DMS53 (cell line): ENCODE results near the gene AP1S2.

ENCODE experiments used
- DNase-seq: peaks from one replicate; lab custom pipeline; 2025; lab: John Stamatoyannopoulos, UW

Gene AP1S2

DNA sequence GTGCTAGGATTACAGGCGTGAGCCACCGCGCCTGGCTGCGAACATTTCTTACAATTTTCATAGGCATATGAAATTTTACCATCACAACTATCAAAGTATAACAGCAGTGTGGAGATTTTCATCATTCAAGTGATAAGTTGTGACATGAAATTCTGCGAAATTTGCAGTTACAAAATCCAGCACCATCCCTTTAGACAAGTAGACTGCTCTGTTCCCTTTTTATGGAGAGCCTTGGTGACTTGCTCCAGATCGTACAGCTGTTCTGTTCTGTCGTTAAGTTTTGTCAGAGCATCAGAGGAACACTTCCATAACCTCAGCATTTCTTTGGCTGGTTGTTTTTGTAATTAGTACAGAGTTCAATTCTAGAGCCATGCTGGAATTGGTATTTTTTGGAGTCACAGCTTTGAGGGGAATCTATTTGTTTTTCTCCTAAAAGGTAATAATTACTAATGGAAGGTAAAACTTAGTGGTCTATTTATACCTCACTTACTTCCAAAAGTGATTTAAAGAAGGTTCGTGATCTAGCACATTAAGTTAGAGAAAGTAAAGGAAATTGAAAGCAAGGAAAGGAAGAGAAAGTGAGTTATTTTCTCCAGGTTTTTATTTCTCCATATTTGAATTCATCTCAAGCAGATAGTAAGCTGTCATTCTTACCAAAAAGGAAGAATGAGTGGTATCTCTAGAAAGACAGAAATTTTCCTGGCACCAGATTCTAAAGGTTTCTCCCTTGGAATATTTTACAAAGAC is 42.2 kb downstream of the AP1S2 start:
- no peak for DNase-seq

DNA sequence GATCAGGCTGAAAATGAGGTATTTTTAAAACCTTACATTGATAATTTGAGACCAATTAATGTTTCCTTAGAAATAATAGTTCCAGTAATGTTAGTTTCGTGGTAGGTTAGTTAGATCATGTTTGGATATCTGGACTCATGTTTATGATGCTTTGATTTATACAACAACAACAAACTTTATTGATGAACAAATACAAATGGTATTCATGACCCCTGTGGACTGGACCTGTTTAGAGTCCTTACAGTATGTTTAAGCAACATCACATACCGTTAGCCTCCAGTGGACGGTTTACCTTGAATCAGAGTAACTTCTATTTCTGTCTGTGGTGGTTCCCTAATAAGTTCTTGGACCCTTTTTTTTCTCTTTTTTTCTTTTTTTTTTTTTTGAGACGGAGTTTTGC is 46.4 kb downstream of the AP1S2 start:
- no peak for DNase-seq

DNA sequence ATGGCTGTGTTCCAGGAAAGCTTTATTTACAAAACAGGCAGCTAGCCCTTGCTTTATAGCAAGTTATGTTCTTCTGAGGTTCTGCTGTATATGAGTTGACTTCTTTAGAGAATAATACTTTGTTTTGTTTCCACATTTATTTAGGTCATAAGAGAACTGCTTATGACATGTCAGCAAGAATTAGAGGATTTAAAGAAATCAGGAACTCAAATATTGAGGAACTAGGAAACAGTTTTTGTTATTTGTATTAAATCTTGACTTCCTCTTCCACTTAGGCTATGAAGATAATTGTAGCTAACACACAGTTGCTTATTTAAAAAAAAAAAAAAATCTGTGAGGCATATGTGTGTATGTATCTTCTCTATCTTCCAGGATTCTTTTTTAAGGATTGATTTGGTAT is 50.0 kb downstream of the AP1S2 start:
- DNase-seq: no peak

DNA sequence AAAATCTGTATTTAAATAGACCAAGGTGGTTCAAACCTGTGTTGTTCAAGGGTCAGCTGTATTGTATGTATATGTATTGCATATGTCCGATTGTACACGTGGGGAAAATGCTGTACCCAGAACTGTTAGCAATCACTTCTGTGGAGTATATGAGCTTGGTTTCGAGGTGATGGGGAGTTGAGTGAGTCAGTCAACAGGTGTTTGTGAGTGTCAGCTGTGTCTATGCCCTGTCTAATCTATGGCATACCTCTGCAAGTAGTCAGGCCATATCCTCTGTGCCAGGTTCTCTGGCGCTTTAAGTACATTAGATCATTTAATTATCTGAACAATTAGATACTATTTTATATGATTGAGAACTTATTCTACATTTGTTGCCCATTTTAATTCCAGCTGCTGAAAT is 56.9 kb downstream of the AP1S2 start:
- DNase-seq: no peak

DNA sequence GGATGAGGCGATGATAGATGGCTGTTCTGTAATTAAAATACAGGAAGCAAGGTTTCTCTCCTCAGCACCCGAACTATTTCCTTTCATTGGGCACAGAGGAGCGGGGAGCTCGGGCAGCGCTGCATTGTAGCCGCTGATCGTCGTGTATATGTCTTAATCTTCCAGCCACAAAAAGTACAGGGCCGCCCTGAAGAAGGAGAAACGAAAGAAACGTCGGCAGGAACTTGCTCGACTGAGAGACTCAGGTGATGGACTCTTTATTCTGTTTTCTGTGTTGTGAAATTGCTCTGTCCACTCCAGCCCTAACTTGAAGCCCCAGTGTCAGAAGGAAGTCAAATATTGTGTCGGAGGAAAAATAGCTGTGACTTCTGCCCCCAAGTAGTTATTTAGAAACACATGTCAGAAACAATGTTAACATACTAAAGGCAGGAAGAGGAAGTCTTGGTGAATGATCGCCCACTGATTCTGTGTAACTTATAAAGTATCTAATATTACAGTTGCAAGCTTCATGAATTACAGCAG is 63.8 kb downstream of the AP1S2 start:
- peak; percentile 38 for DNase-seq

DNA sequence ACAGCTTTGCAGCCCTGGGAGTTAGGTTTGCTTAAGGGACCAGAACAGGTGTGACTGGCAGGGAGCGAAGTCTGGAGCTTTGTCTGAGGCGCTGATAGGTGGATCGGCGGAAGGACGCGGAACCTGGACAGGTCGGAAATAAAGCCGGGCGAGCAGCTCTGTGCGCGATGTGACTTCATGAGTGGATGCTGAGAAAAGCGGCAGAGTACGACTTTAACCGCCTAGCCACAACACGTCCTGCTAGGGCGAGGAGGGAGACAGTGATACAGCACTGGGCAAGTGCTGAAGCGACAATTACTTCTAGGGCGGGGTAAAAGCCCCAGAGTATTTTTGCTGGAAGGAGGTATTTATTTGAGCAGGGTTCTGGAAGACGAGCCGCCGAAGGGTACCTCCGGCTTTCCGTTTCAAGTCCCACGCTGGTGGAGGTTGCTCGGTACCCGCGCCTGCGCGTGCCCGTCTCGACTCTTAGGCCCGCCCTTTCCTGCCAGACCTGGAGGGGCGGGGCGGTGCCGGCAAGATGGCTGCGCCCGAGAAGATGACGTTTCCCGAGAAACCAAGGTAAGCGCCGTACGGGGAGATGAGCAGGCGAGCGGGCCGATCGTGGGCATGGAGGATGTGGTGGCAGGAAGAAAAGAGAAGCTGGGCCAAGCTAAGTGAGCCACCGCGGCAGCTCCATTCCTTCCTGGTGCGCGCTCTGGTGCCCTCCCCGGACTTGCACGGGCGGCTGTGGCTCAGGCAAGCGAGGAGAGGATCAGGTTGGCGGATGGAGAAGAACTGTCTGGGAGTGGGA is 64.4 kb downstream of the AP1S2 start, which contains the start of gene ZRSR2:
TSS of gene ZRSR2 (plus strand) at position 506 of the 790 bp plus-strand sequence. CDS start at position 518, 12 bp downstream.
- DNase-seq: peak; percentile 93

DNA sequence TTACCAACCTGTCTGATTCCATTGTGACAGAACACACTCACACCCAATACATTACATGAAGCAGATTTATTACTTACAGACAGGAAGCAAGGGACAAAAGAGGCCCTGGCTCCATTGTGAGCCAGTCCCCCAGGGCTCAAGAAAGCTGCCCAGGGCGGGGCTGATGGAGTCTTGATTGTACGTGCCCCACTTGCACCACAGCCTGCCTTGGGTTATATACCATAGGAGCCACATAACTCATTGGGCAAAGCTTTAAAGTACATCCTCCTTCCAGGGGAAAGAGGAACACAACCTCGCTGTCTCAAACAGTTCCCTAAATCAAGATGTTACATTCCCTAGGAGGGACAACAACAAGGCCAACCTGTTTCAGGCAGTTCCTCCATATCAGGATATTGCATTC is 67.7 kb downstream of the AP1S2 start:
- no peak for DNase-seq

DNA sequence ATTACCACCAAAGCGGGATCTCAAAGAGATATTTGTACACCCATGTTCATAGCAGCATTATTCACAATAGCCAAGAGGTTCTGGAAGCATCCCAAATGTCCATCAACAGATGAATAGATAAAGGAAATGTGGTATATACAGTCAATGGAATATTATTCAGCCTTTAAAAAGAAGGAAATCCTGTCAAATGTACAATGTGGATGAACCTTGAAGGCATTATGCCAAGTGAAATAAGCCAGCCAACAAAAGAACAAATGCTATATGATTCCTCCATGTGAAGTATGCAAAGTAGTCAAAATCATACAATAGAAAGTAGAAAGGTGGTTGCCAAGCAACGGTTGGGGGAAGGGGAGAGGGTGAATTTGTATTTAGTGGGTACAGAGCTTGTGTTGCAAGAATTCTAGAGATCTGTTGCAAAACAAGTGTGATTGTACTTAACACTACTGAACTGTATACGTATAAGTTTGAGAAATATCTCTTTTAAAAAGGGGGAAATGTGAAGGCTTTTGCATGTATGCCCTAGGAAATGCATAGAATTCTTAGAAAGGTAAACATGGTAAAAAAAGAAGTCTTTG is 69.3 kb downstream of the AP1S2 start:
- no peak for DNase-seq

DNA sequence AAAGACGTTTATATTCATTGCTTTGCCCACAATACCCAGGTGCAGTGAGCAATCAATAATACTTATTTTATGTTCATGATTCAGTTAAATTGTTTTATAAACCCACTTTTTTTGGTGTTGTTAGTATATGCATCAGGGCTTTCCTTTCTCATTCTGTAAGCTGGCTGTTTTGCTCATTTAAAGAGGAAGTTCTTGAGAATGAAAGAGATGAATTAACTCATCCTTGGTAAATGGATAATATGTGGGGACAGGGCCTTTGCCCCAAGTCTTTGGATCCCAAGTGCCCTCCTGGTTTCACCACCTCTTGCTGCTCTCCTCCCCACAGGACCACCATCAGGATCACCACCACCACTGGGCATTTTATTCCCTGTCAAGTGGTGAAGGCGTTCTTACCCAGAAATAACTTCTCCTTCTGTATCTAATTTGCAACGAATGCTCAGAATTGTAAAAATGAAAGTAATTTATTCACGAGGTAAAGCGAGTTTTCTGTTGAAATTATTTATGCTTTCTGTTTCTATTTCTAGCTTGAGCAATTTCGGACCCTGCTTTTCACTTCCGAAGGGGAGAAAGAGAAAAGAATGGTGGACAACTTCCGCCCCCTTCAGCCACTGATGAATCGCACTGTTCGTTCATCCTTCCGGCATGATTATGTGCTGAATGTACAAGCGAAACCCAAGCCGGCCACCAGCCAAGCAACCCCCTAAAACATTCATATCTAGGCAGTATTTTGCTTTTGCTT is 72.5 kb downstream of the AP1S2 start:
- no peak for DNase-seq
